ENCODE measurements around the gene HSPE1.

HSPE1 gene

GRCh38 chr2:197504000-197504399 lies 3.8 kb downstream of the HSPE1 start:
- no peak for DNase-seq (ENCODE audit: low spot score)
- no peak overlapping the region for H3K27ac ChIP-seq
- POLR2A ChIA-PET (ENCODE audit: low non-redundant PET) = no interaction called here
- CTCF ChIA-PET = no interaction called here
- TF ChIP-seq, protein P1, sequence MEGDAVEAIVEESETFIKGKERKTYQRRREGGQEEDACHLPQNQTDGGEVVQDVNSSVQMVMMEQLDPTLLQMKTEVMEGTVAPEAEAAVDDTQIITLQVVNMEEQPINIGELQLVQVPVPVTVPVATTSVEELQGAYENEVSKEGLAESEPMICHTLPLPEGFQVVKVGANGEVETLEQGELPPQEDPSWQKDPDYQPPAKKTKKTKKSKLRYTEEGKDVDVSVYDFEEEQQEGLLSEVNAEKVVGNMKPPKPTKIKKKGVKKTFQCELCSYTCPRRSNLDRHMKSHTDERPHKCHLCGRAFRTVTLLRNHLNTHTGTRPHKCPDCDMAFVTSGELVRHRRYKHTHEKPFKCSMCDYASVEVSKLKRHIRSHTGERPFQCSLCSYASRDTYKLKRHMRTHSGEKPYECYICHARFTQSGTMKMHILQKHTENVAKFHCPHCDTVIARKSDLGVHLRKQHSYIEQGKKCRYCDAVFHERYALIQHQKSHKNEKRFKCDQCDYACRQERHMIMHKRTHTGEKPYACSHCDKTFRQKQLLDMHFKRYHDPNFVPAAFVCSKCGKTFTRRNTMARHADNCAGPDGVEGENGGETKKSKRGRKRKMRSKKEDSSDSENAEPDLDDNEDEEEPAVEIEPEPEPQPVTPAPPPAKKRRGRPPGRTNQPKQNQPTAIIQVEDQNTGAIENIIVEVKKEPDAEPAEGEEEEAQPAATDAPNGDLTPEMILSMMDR (conservative IDR thresholded peaks at IDR 0.05; ENCODE audit: low read depth) = no peak

DNA sequence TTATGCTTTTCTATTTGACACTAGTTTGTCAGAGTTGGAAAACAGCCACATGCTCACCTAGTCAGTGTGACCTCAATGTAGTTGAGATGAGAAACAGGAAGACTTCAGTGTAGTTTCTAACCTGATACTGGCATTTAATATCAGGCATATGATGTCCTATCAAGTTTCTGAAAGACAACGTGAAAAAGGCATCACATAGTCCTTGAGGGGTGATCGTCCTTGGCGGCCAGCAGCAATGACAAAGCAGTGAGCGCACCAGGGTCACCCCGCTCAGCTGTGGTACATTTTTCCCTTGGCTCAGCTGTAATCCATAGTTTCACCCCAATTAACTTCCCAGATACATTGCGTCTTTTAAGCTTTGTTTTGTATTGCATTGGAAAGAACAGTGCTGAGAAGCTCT lies 4.3 kb downstream of the HSPE1 start:
- no peak for DNase-seq (ENCODE audit: low spot score)
- POLR2A ChIA-PET (ENCODE audit: low non-redundant PET) = no interaction called here
- CTCF ChIA-PET = no interaction called here
- H3K27ac ChIP-seq = no peak overlapping the region
- TF ChIP-seq, protein P1 (conservative IDR thresholded peaks at IDR 0.05; ENCODE audit: low read depth) = no peak

- DNase-seq (ENCODE audit: low spot score) = no peak
- no peak overlapping the region for H3K27ac ChIP-seq
- CTCF ChIA-PET = no interaction called here
- POLR2A ChIA-PET (ENCODE audit: low non-redundant PET) = no interaction called here
- TF ChIP-seq, protein P1 (conservative IDR thresholded peaks at IDR 0.05; ENCODE audit: low read depth) = no peak
Measured at GRCh38 chr2:197506658-197507057, 6.5 kb downstream of the HSPE1 start.

DNA sequence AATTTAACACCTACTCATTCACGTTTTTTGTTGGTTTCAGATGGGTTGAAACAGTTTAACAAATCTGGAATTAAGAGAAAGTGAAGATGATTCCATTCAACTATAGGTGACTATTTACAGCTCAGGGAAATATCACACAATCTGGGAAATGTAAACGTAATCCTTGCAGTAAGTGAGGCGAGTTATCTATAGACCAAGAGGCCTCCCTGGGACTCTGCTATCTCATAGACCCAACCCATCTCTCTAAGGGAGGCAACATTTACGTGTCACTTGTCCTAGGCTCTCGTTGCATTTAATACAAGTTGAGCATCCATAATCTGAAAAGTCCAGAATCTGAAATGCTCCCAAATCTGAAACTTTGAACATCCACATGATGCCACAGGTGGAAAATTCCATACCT lies 13.7 kb downstream of the HSPE1 start:
- CTCF ChIA-PET = no interaction called here
- no peak overlapping the region for H3K27ac ChIP-seq
- POLR2A ChIA-PET (ENCODE audit: low non-redundant PET) = interaction anchor here (0.6 to 0.9 kb wide), 2 partner anchors 14 to 30 kb away, joined by 4 to 17 read pairs; partner anchors contain the start of genes HSPD1 and HSPE1
- TF ChIP-seq, protein P1 (conservative IDR thresholded peaks at IDR 0.05; ENCODE audit: low read depth) = no peak
- DNase-seq (ENCODE audit: low spot score) = no peak

- CTCF ChIA-PET = no interaction called here
Measured at GRCh38 chr2:197514754-197515153, 14.6 kb downstream of the HSPE1 start.

GRCh38 chr2:197515315-197515738 lies 15.1 kb downstream of the HSPE1 start:
- ChIA-PET POLR2A (ENCODE audit: low non-redundant PET) (interaction anchor here (1.1 to 1.3 kb wide), 3 partner anchors 12 to 16 kb away, joined by 4 to 10 read pairs (median 7); partner anchors contain the start of genes HSPD1 and HSPE1), CTCF (no interaction called here)
- TF ChIP-seq, protein P1 (conservative IDR thresholded peaks at IDR 0.05; ENCODE audit: low read depth) = no peak
- peak overlapping the region; percentile 86 for H3K27ac ChIP-seq
- no peak for DNase-seq (ENCODE audit: low spot score)

More at GRCh38 chr2:197514754-197515153, 14.6 kb downstream of the HSPE1 start:
- POLR2A ChIA-PET (ENCODE audit: low non-redundant PET) = interaction anchor here (1.1 kb wide), 1 partner anchor 12 kb away, joined by 4 read pairs; no protein-coding TSS in a partner anchor
- TF ChIP-seq, protein P1 (conservative IDR thresholded peaks at IDR 0.05; ENCODE audit: low read depth) = no peak
- H3K27ac ChIP-seq = no peak overlapping the region
- no peak for DNase-seq (ENCODE audit: low spot score)
